HCT116 (cell line): ENCODE data around the gene SLC44A3. TPM values are rescaled to one million over a fixed set of nuclear protein-coding genes. Genes with fewer than 3 reads are reported as not detected.

Experiments used
- ATAC-seq: fragments of 200-7000 bp; cut with Tn5 transposase; 2 replicates; pipeline ENCODE4 v1.9.1; 2020; ENCODE audit warnings: mild to moderate bottlenecking, moderate library complexity
- BruUV-seq: library from RNA; stranded (reverse); fragments of 400-500 nt; replicated peaks from 2 replicates; lab custom pipeline; 2021; lab: Mats Ljungman, UMichigan
- CTCF ChIA-PET: fragments of 300-600 bp; sonication (Branson Sonifier 250); formaldehyde crosslinking; loops from one replicate; lab custom pipeline; 2021; ENCODE audit warnings: antibody characterized with exemption; lab: Charles Lee
- POLR2A ChIA-PET: fragments of 300-600, 350-600 bp; sonication (Branson Sonifier 250); formaldehyde crosslinking; loops from one replicate; lab custom pipeline; 2021; ENCODE audit warnings: antibody characterized with exemption; lab: Charles Lee
- RAD21 ChIA-PET, 2 experiments: fragments of 300-600 bp; sonication (Branson Sonifier 250); formaldehyde crosslinking; loops; one replicate each; lab custom pipeline; 2023; ENCODE audit warnings: low total read pairs in 2 of 2; ENCODE audit not compliant: uncharacterized antibody in 2 of 2, unreplicated experiment in 2 of 2, low non-redundant PET in 1 of 2; lab: Charles Lee
- DNase-seq: peaks from one replicate; pipeline ENCODE4 v3.0.0-alpha.2; 2010; ENCODE audit warnings: low read depth, low spot score
- H2AFZ ChIP-seq: fragments of 200-600 bp; shearing (Covaris generic), sonication (generic); 2 replicates; pipeline ENCODE4 v1.6.1; 2017; ENCODE audit warnings: low read depth, mixed run types, mixed read lengths, antibody characterized with exemption, low read length; ENCODE audit not compliant: poor library complexity, severe bottlenecking
- H3K27ac ChIP-seq: 2 replicates; pipeline ENCODE4 v1.5.1; 2012; ENCODE audit warnings: low read depth, low read length
- H3K27me3 ChIP-seq: fragments of 200-600 bp; sonication (generic); 2 replicates; pipeline ENCODE4 v1.6.1; 2016; ENCODE audit warnings: mixed run types, low read length, mixed read lengths; ENCODE audit not compliant: insufficient read depth
- H3K36me3 ChIP-seq, 2 experiments: fragments of 200-500 bp in 1 of 2; fragments of 200-600 bp in 1 of 2; sonication (Bioruptor generic) in 1 of 2; sonication (generic) in 1 of 2; 2 replicates each; pipeline versions ENCODE4 v1.5.1 to v1.6.1; 2014 to 2016; ENCODE audit warnings: low read length in 2 of 2, inconsistent platforms in 1 of 2, mixed read lengths in 1 of 2, mixed run types in 1 of 2; ENCODE audit not compliant: insufficient read depth in 2 of 2, control insufficient read depth in 1 of 2
- H3K4me1 ChIP-seq, 2 experiments: fragments of 200-600 bp in 1 of 2; sonication (generic) in 1 of 2; 2 replicates each; pipeline versions ENCODE4 v1.5.1 to v1.6.1; 2012 to 2017; ENCODE audit warnings: low read length in 2 of 2, inconsistent platforms in 1 of 2, mild to moderate bottlenecking in 1 of 2, mixed read lengths in 1 of 2, mixed run types in 1 of 2, moderate library complexity in 1 of 2; ENCODE audit not compliant: insufficient read depth in 2 of 2, control insufficient read depth in 1 of 2
- H3K4me2 ChIP-seq: fragments of 200-600 bp; sonication (generic); 2 replicates; pipeline ENCODE4 v1.6.1; 2017; ENCODE audit warnings: mixed run types, low read length, mixed read lengths
- H3K4me3 ChIP-seq, 2 experiments: fragments of 200-600 bp in 1 of 2; sonication (generic) in 1 of 2; replicated peaks in 1 of 2; 2 replicates each; pipeline ENCODE4 v1.5.1; 2011 to 2016; ENCODE audit warnings: low read length in 2 of 2, control low read depth in 1 of 2, low read depth in 1 of 2, mild to moderate bottlenecking in 1 of 2, mixed read lengths in 1 of 2, mixed run types in 1 of 2
- H3K79me2 ChIP-seq: fragments of 200-600 bp; sonication (generic); 2 replicates; pipeline ENCODE4 v1.6.1; 2017; ENCODE audit warnings: mild to moderate bottlenecking, mixed run types, low read length, moderate library complexity, mixed read lengths; ENCODE audit not compliant: insufficient read depth
- H3K9ac ChIP-seq: fragments of 200-600 bp; sonication (generic); 2 replicates; pipeline ENCODE4 v1.6.1; 2016; ENCODE audit warnings: low read length, mixed read lengths
- H3K9me2 ChIP-seq: fragments of 200-600 bp; sonication (generic), shearing (Covaris generic); 2 replicates; pipeline ENCODE4 v1.6.1; 2017; ENCODE audit warnings: mixed run types, mild to moderate bottlenecking, moderate library complexity; ENCODE audit not compliant: insufficient read depth
- H3K9me3 ChIP-seq, 2 experiments: fragments of 200-500 bp in 1 of 2; fragments of 200-600 bp in 1 of 2; sonication (Bioruptor generic) in 1 of 2; sonication (generic) in 1 of 2; 2 replicates each; pipeline ENCODE4 v1.6.1; 2014 to 2017; ENCODE audit warnings: low read length in 2 of 2, mixed read lengths in 2 of 2, inconsistent platforms in 1 of 2, low read depth in 1 of 2, mild to moderate bottlenecking in 1 of 2, mixed run types in 1 of 2, moderate library complexity in 1 of 2; ENCODE audit not compliant: control insufficient read depth in 1 of 2, insufficient read depth in 1 of 2
- H4K20me1 ChIP-seq: fragments of 200-600 bp; sonication (generic), shearing (Covaris generic); 2 replicates; pipeline ENCODE4 v1.6.1; 2017; ENCODE audit warnings: mixed run types, mild to moderate bottlenecking, moderate library complexity; ENCODE audit not compliant: insufficient read depth
- CBX3 ChIP-seq: IDR thresholded peaks from 2 replicates; pipeline ENCODE4 v1.6.1; 2012; ENCODE audit warnings: low read depth
- ELF1 ChIP-seq: IDR thresholded peaks from 2 replicates; pipeline ENCODE4 v1.6.1; 2012; ENCODE audit warnings: low read depth, borderline replicate concordance
- EZH2 ChIP-seq: fragments of 200-600 bp; sonication (generic); IDR thresholded peaks from 2 replicates; pipeline ENCODE4 v1.6.1; 2017; ENCODE audit warnings: antibody characterized with exemption, mixed run types
- EZH2phosphoT487 ChIP-seq: fragments of 200-600 bp; IDR thresholded peaks from 2 replicates; pipeline ENCODE4 v1.6.1; 2018; ENCODE audit warnings: antibody characterized with exemption, borderline replicate concordance
- MAX ChIP-seq: IDR thresholded peaks from 2 replicates; pipeline ENCODE4 v1.6.1; 2012
- POLR2AphosphoS5 ChIP-seq: IDR thresholded peaks from 2 replicates; pipeline ENCODE4 v1.6.1; 2011; ENCODE audit warnings: mild to moderate bottlenecking, low read depth, low read length, moderate library complexity
- ZBTB33 ChIP-seq: IDR thresholded peaks from 2 replicates; pipeline ENCODE4 v1.6.1; 2011; ENCODE audit warnings: mild to moderate bottlenecking, low read length, moderate library complexity; ENCODE audit not compliant: insufficient replicate concordance; ENCODE audit errors: extremely low read depth
- ZNF274 ChIP-seq: fragments of 200-500 bp; sonication (Bioruptor generic); IDR thresholded peaks from 2 replicates; pipeline ENCODE4 v1.6.1; 2014; ENCODE audit warnings: mild to moderate bottlenecking, low read depth, low read length, inconsistent platforms
- intact Hi-C: fragments of 100-400 bp; cut with micrococcal nuclease; formaldehyde crosslinking; loops from 2 replicates; pipeline ENCODE4 v1.10.0; 2022
- total RNA-seq: library from RNA; stranded (reverse); gene quantifications from one replicate; pipeline ENCODE4 v1.2.1, GENCODE V29; 2021; ENCODE audit not compliant: unreplicated experiment
- TF ChIP-seq, protein P1 (sequence below): IDR thresholded peaks from 2 replicates; pipeline ENCODE4 v1.6.1; 2012; ENCODE audit warnings: low read depth

Gene SLC44A3
- total RNA-seq, 1 experiment from 2014 or later = 9.6 TPM

DNA sequence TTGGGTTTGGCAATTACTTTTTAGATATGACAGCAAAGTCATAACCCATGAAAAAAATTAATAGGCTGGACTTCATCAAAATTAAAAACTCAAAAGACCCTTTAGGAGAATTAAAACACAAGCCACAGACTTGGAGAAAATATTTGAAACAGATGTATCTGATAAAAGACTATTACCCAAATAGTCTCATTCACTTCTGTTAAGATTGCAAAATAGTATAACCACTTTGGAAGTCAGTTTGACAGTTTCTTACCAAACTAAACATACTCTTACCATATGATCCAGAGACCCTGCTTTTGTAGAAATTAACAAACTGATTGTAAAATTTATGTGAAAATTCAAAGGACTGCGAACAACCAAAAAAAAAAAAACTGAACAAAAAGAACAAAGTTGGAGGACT, 32.5 kb upstream of the SLC44A3 start (continued):
- TF ChIP-seq ELF1 (no peak), EZH2 (no peak)

DNA sequence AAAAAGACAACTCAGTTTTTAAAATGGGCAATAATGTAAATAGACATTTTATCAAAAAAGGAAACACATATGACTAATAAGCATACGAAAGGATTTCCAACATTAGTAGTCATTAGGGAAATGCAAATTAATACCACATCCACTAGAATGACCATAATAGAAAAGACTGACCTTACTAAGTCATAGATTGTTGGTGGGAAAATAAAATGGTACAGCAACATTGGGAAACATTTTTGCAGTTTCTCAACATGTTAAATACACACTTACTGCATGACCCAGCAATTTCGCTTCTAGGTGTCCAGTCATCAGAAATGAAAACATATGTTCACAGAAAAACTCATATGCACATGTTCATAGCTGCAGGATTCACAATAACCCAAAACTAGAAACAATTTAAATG, 29.9 kb upstream of the SLC44A3 start:
- BruUV-seq = no TSS peak
- no peak overlapping the region for H3K4me2 ChIP-seq
- TF ChIP-seq EZH2phosphoT487 = no peak
- TF ChIP-seq, protein P1, sequence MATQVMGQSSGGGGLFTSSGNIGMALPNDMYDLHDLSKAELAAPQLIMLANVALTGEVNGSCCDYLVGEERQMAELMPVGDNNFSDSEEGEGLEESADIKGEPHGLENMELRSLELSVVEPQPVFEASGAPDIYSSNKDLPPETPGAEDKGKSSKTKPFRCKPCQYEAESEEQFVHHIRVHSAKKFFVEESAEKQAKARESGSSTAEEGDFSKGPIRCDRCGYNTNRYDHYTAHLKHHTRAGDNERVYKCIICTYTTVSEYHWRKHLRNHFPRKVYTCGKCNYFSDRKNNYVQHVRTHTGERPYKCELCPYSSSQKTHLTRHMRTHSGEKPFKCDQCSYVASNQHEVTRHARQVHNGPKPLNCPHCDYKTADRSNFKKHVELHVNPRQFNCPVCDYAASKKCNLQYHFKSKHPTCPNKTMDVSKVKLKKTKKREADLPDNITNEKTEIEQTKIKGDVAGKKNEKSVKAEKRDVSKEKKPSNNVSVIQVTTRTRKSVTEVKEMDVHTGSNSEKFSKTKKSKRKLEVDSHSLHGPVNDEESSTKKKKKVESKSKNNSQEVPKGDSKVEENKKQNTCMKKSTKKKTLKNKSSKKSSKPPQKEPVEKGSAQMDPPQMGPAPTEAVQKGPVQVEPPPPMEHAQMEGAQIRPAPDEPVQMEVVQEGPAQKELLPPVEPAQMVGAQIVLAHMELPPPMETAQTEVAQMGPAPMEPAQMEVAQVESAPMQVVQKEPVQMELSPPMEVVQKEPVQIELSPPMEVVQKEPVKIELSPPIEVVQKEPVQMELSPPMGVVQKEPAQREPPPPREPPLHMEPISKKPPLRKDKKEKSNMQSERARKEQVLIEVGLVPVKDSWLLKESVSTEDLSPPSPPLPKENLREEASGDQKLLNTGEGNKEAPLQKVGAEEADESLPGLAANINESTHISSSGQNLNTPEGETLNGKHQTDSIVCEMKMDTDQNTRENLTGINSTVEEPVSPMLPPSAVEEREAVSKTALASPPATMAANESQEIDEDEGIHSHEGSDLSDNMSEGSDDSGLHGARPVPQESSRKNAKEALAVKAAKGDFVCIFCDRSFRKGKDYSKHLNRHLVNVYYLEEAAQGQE = no peak
- TF ChIP-seq ZNF274 = no peak
- no peak for TF ChIP-seq CBX3
- no peak for TF ChIP-seq ZBTB33
- TF ChIP-seq MAX = no peak
- TF ChIP-seq EZH2 = no peak
- no peak for TF ChIP-seq POLR2AphosphoS5
- TF ChIP-seq, all 23 proteins: peak for 0
- Histone ChIP-seq H3K9ac (no peak overlapping the region), H3K9me2 (no peaks in the 10 kb centered on the region), H3K27ac (no peak overlapping the region), H3K79me2 (no peaks in the 10 kb centered on the region), H4K20me1 (no peaks in the 10 kb centered on the region), H3K4me1 (peaks cover 10 to 29% of the 10 kb centered on the region in 2 experiments), H3K4me3 (no peak overlapping the region), H2AFZ (no peak overlapping the region), H3K9me3 (no peaks in the 10 kb centered on the region), H3K27me3 (no peaks in the 10 kb centered on the region), H3K36me3 (no peaks in the 10 kb centered on the region)
- intact Hi-C loops = no loop called here
- ChIA-PET POLR2A (no interaction called here), CTCF (no interaction called here), RAD21 (no interaction called here)
- no peak for ATAC-seq
- no peak for DNase-seq
